Endodermal cell (in vitro differentiated cells): Measurements from ENCODE around the gene THNSL1. TPM values are rescaled to one million over a fixed set of nuclear protein-coding genes. Genes with fewer than 3 reads are reported as not detected.

Experiments used
- DNase-seq: peaks from one replicate; pipeline ENCODE4 v3.0.0-alpha.2; 2017
- H3K27ac ChIP-seq: 2 replicates; pipeline ENCODE4 v1.5.1; 2013; ENCODE audit warnings: mild to moderate bottlenecking, low read depth, low read length, moderate library complexity
- H3K27me3 ChIP-seq: 2 replicates; pipeline ENCODE4 v1.6.1; 2013; ENCODE audit warnings: mild to moderate bottlenecking, low read length, moderate library complexity; ENCODE audit not compliant: insufficient read depth, control insufficient read depth, poor library complexity, severe bottlenecking
- H3K36me3 ChIP-seq: 2 replicates; pipeline ENCODE4 v1.7.0; 2013; ENCODE audit warnings: mild to moderate bottlenecking, low read length, moderate library complexity; ENCODE audit not compliant: control insufficient read depth, insufficient read depth
- H3K4me1 ChIP-seq: one replicate; pipeline ENCODE4 v1.7.0; 2013; ENCODE audit warnings: low read length; ENCODE audit not compliant: control insufficient read depth, insufficient read depth
- H3K4me3 ChIP-seq: 2 replicates; pipeline ENCODE4 v1.5.1; 2013; ENCODE audit warnings: mild to moderate bottlenecking, low read length, moderate library complexity
- H3K9ac ChIP-seq: 2 replicates; pipeline ENCODE4 v1.6.1; 2013; ENCODE audit warnings: mild to moderate bottlenecking, low read length, moderate library complexity; ENCODE audit not compliant: poor library complexity, severe bottlenecking; ENCODE audit errors: extremely low read depth
- H3K9me3 ChIP-seq: 2 replicates; pipeline ENCODE4 v1.6.1; 2013; ENCODE audit warnings: mild to moderate bottlenecking, low read length, moderate library complexity; ENCODE audit not compliant: control insufficient read depth
- H3K27ac Mint-ChIP-seq: 2 replicates; pipeline ENCODE4 v1.8.0; 2020; ENCODE audit warnings: mixed read lengths
- H3K27me3 Mint-ChIP-seq: 2 replicates; pipeline ENCODE4 v1.8.0; 2021; ENCODE audit warnings: mild to moderate bottlenecking, mixed read lengths; ENCODE audit not compliant: insufficient read depth
- H3K36me3 Mint-ChIP-seq: 2 replicates; pipeline ENCODE4 v1.8.0; 2020; ENCODE audit warnings: low read depth, mixed read lengths
- H3K4me1 Mint-ChIP-seq: 2 replicates; pipeline ENCODE4 v1.8.0; 2020; ENCODE audit warnings: mixed read lengths
- H3K4me3 Mint-ChIP-seq: 2 replicates; pipeline ENCODE4 v1.8.0; 2020; ENCODE audit warnings: mild to moderate bottlenecking, moderate library complexity, mixed read lengths
- H3K9me3 Mint-ChIP-seq: 2 replicates; pipeline ENCODE4 v1.8.0; 2020; ENCODE audit warnings: mild to moderate bottlenecking, mixed read lengths
- CTCF ChIP-seq: fragments of 200-600 bp; sonication (generic); conservative IDR thresholded peaks from 2 replicates; pipeline ENCODE4 v1.5.0; 2021; ENCODE audit warnings: antibody characterized with exemption, mild to moderate bottlenecking
- WGBS, 2 experiments: methylation state at CpG; one replicate each; pipeline versions ENCODE4 v1.1.5 to v1.1.7; 2013; ENCODE audit warnings: missing lambda C conversion rate in 2 of 2, mixed read lengths in 1 of 2; ENCODE audit not compliant: insufficient coverage in 1 of 2, insufficient read length in 1 of 2; 5-methylcytosine and 5-hydroxymethylcytosine counted together
- total RNA-seq, 2 donors: library from RNA; stranded (reverse); fragmentation: NEBNext Ultra II Directional in 1 of 2; extraction: Animal tissue kit (Norgen Biotek cat#: 25700) in 1 of 2; gene quantifications; 2 replicates in 1 of 2; 3 replicates in 1 of 2; pipeline ENCODE4 v1.2.1, GENCODE V29; 2021

The THNSL1 gene
- total RNA-seq, 2 donors from 2014 or later: 7.2 to 8.7 TPM

GRCh38 chr10:25018703-25019102 is 2.3 kb downstream of the THNSL1 start:
- TF ChIP-seq CTCF: no peak
- Histone ChIP-seq H3K9ac (no peak overlapping the region), H3K4me3 (no peak overlapping the region), H3K27ac (no peak overlapping the region), H3K27me3 (no peaks in the 10 kb centered on the region), H3K36me3 (no peaks in the 10 kb centered on the region), H3K9me3 (no peaks in the 10 kb centered on the region), H3K4me1 (no peaks in the 10 kb centered on the region)
- DNase-seq: no peak
- 92 to 97% methylated on average over 3 of the region's 3 CpGs for WGBS, 2 experiments
- Mint-ChIP-seq H3K4me1 (peaks cover 2% of the 10 kb centered on the region), H3K27ac (no peak overlapping the region), H3K9me3 (no peaks in the 10 kb centered on the region), H3K36me3 (no peaks in the 10 kb centered on the region), H3K4me3 (no peak overlapping the region), H3K27me3 (no peaks in the 10 kb centered on the region)

GRCh38 chr10:25023278-25023677 is 6.9 kb downstream of the THNSL1 start:
- no peaks in the 10 kb centered on the region for H3K36me3 Mint-ChIP-seq
- 94 to 100% methylated on average over 3 of the region's 3 CpGs for WGBS, 2 experiments
- Histone ChIP-seq H3K27ac (no peak overlapping the region), H3K4me3 (no peak overlapping the region), H3K36me3 (no peaks in the 10 kb centered on the region), H3K4me1 (no peaks in the 10 kb centered on the region), H3K9me3 (no peaks in the 10 kb centered on the region), H3K27me3 (no peaks in the 10 kb centered on the region), H3K9ac (no peak overlapping the region)
- no peaks in the 10 kb centered on the region for H3K4me1 Mint-ChIP-seq
- H3K27ac Mint-ChIP-seq: no peak overlapping the region
- H3K4me3 Mint-ChIP-seq: no peak overlapping the region
- no peak for TF ChIP-seq CTCF
- no peaks in the 10 kb centered on the region for H3K9me3 Mint-ChIP-seq
- no peaks in the 10 kb centered on the region for H3K27me3 Mint-ChIP-seq
- no peak for DNase-seq

GRCh38 chr10:25024528-25024927 is 8.1 kb downstream of the THNSL1 start:
- H3K9me3 Mint-ChIP-seq: no peaks in the 10 kb centered on the region
- 95 to 96% methylated on average over 6 to 8 of the region's 8 CpGs for WGBS, 2 experiments

More at GRCh38 chr10:25024528-25024927, 8.1 kb downstream of the THNSL1 start:
- H3K4me1 ChIP-seq: no peaks in the 10 kb centered on the region
- no peak overlapping the region for H3K4me3 ChIP-seq
- Mint-ChIP-seq H3K4me1 (no peaks in the 10 kb centered on the region), H3K36me3 (no peaks in the 10 kb centered on the region), H3K27ac (no peak overlapping the region), H3K27me3 (no peaks in the 10 kb centered on the region), H3K4me3 (no peak overlapping the region)
- DNase-seq: no peak
- no peaks in the 10 kb centered on the region for H3K9me3 ChIP-seq
- no peaks in the 10 kb centered on the region for H3K36me3 ChIP-seq
- no peak overlapping the region for H3K9ac ChIP-seq
- no peak for TF ChIP-seq CTCF
- no peak overlapping the region for H3K27ac ChIP-seq
- H3K27me3 ChIP-seq: no peaks in the 10 kb centered on the region
